Kidney capillary endothelial cell (primary cell): ENCODE measurements around the gene OR2A42.
"Not testable (repeated sequence)": the region's sequence is repeated elsewhere in the genome, so short reads cannot be mapped to it uniquely, and the experiment has no call there.

Source experiments
- DNase-seq: peaks from one replicate; pipeline ENCODE4 v3.0.0-alpha.2; 2018; ENCODE audit warnings: low spot score

Gene OR2A42, protein sequence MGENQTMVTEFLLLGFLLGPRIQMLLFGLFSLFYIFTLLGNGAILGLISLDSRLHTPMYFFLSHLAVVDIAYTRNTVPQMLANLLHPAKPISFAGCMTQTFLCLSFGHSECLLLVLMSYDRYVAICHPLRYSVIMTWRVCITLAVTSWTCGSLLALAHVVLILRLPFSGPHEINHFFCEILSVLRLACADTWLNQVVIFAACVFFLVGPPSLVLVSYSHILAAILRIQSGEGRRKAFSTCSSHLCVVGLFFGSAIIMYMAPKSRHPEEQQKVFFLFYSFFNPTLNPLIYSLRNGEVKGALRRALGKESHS

DNA sequence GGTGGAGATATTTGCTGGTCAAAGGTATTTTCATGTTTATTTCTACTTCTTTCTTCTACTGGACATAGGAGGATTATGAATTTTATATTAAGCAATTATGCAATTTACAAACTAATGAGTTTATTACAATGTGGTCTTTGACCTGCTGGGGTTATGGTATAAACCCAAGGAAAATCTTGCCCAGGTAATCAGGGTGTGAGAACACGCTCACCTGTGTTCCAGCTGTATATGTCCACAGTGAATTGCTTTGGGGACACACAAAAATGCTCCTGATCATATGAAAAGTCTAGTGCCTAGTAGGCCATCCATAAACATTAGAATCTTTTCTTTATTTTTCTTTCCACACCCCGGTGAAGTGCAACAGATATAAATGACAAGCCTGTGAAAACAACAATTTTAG lies at the start of gene OR2A42:
Gene OR2A42 (minus strand): TSS at position 241 of the 400 bp plus-strand sequence. CDS start 6,762 bp downstream, outside the sequence.
- not testable (repeated sequence) for DNase-seq

- not testable (repeated sequence) for DNase-seq
Measured at GRCh38 chr7:144287171-144287784, 47.9 kb upstream of the OR2A42 start.

DNA sequence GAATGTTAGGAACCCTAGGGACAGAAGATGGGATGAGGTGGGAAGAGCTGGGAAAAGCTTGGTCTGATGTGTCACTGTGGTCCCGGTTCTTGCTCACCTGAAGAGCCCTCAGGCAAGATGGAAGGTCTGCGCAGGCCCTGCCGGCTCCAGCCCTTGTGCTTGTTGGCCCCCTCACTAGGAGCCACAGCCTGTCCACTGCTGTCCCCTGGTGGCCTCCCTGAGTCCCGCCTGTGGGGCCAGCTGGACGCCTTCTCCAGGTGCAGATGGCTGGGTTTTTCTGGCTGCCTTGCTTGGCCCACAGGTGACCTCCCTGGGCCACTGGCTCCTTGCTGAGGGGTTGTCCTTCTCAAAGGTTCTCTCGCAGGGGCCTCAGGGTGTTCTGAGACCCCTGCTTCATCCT lies 44.3 kb upstream of the OR2A42 start:
- DNase-seq, result not testable (repeated sequence)

- DNase-seq, result not testable (repeated sequence)
Measured at GRCh38 chr7:144282490-144282889, 43.1 kb upstream of the OR2A42 start.

DNA sequence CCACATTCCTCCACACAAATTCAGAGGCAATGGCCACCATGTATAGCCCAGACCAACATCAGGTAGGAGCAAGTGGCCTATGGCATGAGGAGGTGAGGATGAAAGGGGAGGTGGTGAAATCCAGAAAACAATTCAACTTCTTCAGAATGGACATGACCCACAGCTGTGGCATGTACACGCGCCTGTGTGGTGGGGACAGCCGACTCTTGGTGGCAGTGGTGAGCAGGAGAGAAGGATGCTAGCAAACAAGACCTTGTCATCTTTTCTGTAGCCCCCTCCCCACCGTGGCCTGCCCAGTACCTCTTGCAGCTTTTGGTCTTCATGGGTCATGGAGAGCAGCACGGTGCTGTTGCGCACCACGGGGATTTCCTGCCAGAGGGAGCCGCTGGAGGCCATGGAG lies 42.6 kb upstream of the OR2A42 start:
- not testable (repeated sequence) for DNase-seq

GRCh38 chr7:144280010-144280409 lies 40.6 kb upstream of the OR2A42 start:
- DNase-seq, result not testable (repeated sequence)

DNA sequence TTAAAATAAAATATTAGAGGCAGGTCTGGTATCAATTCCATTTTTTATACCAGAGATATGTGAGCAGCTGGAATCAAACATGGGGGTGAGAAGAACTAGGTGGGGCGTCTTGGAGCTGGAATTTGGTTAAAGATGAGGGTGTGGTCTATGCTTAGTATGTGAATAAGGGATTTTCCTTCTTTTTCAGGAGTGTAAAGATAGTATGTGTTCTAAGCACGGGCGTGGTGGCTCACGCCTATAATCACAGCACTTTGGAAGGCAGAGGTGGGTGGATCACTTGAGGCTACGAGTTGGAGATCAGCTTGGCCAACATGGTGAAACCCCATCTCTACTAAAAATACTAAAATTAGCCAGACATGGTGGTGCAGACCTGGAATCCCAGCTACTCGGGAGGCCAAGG lies 35.9 kb upstream of the OR2A42 start:
- DNase-seq, result not testable (repeated sequence)

DNA sequence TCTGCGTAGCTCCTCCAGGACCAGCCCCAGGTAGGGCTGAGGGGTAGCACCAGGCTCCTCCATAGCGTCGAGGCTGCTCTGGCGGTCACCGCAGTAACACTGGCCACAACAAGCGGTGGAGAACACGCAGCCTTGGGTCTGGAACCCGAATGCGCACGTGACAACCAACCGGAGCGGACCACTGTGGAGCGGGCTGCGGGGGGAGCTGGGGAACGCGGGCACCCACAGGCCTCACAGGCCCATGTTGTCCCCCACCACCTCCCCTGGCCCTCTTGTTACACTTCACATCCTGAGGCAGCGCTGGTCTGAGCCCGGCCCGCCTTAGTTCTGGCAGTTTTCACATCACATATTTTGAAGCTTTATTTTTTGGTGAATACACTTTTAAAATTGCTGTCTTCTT lies 29.8 kb upstream of the OR2A42 start, which contains the start of gene CTAGE8:
Gene CTAGE8 (minus strand): TSS at position 101 of the 400 bp plus-strand sequence. CDS start 38 bp downstream, at position 63.
- not testable (repeated sequence) for DNase-seq

DNA sequence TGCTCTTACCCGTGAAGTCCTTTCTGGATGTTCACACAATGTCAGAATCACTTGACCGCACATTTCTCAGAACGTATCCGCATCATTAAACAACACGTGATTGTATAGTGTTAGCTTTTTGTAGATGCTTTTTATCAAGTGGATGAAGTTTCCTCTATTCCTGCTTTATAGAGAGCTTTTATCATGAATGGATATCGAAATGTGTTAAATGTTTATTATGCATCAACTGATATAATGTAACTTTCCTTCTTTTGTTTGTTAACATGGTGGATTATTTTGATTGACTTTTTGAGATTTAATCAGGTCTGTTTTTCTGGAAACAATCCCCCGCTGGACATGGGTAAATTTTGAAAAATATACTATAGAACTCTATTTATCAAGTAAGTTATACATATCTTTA lies 25.3 kb upstream of the OR2A42 start, which contains the start of gene OR2A7:
Gene OR2A7 (minus strand): TSS at position 101 of the 400 bp plus-strand sequence. CDS start 5,164 bp downstream, outside the sequence.
- not testable (repeated sequence) for DNase-seq

DNA sequence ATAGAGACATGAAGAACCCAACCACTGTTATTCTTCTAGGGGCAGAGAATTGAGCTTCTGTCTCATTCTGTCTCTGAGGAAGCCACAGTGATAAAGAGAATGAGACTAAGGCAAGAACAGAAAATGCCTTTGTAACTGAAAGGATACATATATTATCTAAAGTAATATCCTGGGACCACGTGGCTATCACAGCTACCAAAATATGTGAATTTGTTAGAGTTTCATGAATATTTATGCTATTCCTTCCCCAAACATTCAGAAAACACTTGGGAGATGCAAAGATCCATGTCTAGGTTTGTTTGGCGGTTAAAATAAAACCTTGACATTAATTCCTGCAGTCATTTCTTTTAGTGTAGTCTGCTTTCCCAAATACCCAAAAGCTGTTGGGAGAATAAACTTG lies 22.7 kb upstream of the OR2A42 start:
- DNase-seq, result not testable (repeated sequence)

- DNase-seq, result not testable (repeated sequence)
Measured at GRCh38 chr7:144259067-144259466, 19.7 kb upstream of the OR2A42 start.

DNA sequence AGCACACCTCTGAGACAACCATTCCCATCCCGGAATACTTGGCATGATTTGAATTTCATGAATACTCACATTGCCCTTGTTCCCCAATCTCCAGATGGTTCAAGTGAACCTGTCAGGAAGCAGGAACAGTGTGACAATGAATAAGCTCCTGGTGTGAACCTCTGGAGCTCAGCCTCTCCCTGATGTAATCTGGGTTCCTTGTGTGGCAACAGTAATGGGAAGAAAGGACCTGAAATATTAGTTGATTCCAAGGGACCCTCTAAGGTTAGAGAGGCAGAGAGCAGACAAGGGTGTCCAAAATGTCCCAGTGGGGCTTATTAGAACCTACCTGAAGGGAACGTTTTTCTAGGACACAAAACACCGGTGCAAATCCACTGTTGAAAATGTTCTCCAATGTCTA lies 16.7 kb upstream of the OR2A42 start:
- no peak for DNase-seq

- no peak for DNase-seq
Measured at GRCh38 chr7:144255471-144255897, 16.1 kb upstream of the OR2A42 start.

- DNase-seq, result not testable (repeated sequence)
Measured at GRCh38 chr7:144252307-144252706, 12.9 kb upstream of the OR2A42 start.

- DNase-seq, result not testable (repeated sequence)
Measured at GRCh38 chr7:144247674-144248330, 8.4 kb upstream of the OR2A42 start.

GRCh38 chr7:144246967-144247366 lies 7.6 kb upstream of the OR2A42 start:
- DNase-seq, result not testable (repeated sequence)

DNA sequence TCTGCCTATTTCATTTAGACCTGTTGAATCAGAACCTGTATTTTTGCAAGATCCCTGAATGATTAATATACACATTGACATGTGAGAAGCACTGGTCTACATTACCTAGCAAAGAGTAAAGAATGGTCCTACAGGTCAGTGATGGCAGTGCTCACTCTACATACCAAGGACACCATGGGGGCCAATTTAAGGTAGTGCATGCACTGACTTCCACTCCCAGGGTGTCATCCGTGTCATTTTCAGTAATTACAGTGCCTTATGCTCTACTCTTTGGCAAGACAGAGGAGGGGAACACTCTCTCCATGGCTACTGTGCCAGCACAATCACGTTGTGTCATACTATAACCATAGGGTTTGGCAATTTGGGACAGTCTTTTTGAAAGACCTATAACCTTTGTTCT lies 6.0 kb upstream of the OR2A42 start:
- not testable (repeated sequence) for DNase-seq

DNA sequence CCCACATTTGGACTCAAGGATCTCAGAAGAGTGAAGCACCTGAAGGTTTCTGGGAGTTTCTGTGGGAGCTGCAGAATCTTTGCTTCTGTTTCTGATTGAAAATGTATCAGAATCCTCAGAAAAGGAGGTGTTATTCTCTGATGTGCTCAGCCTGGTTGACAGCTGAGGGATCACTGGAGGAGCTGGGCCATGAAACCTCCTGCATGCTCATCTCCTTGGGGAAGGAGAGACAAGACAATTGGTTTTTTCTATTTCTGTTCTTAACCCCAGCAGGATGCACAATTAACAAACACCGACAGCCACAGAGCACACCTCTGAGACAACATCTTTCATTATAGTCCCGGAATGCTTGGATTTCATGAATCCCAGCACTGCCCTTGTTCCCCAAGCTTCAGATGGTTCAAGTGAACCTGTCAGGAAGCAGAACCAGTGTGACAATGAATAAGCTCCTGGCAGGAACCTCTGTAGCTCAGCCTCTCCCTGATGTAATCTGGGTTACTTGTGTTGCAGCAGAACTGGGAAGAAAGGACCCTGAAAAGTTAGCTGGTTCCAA lies 799 bp downstream of the OR2A42 start:
- DNase-seq, result not testable (repeated sequence)

DNA sequence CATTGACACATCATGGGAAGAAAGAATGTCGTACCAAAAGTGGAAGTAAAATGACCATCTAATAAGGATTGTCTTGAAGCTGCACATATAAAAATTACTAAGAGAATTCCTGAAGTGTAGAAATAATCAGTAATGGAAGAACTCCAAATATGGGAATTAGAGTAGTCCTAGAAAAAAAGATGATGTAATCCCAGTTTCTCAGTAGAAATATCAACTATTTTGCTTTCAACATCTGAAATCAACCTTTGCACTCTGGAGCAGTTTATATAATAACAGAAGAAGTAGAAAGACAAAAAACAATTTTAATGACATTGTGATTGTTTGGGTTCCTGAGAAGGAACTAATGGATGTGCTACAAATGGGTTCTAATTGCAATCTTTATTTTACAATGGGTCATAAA lies 6.4 kb downstream of the OR2A42 start:
- not testable (repeated sequence) for DNase-seq

DNA sequence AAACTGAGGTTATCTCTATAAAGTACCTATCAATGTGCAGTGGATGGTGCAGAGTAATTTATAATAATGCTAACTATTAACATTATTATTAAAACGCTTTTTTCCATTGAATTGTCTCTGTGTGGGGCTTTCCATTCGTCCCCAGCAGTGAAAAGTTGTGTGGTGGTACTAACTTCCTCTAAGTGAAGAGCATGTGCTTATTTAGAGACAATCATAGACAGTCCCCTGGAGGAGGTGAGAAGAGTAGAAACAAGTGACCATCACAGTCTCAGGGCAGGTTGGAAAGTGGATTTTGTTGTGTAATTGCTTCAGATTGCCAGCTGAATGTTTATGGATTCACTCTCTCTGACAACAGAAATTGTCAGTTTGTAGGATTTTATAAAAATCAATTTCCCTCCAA lies 8.4 kb downstream of the OR2A42 start:
- not testable (repeated sequence) for DNase-seq

GRCh38 chr7:144228810-144229209 lies 10.6 kb downstream of the OR2A42 start:
- not testable (repeated sequence) for DNase-seq

- not testable (repeated sequence) for DNase-seq
Measured at GRCh38 chr7:144226866-144227265, 12.5 kb downstream of the OR2A42 start.
